HEK293 (cell line): ENCODE measurements around the gene DGCR2.
A peak's percentile ranks its signal among the peaks of the same experiment; 100 is the strongest.

Experiments used
- CTCF ChIA-PET: fragments of 350-600 bp; formaldehyde crosslinking; extraction: SDS; loops from one replicate; lab custom pipeline; 2021; ENCODE audit warnings: antibody characterized with exemption; lab: Yijun Ruan, JAX
- POLR2A ChIA-PET: fragments of 300-600 bp; formaldehyde crosslinking; extraction: SDS; loops from one replicate; lab custom pipeline; 2020; ENCODE audit warnings: antibody characterized with exemption, inconsistent platforms; lab: Yijun Ruan, JAX
- H3K27ac ChIP-seq: fragments of 200-500 bp; sonication (Bioruptor generic); 2 replicates; pipeline ENCODE4 v1.5.1; 2014; ENCODE audit warnings: low read depth, low read length, control low read depth, inconsistent platforms; ENCODE audit errors: extremely low read depth
- H3K36me3 ChIP-seq, 2 experiments: fragments of 200-500 bp in 1 of 2; sonication (Bioruptor generic) in 1 of 2; 1 replicate in 1 of 2; 2 replicates in 1 of 2; pipeline ENCODE4 v1.5.1; 2014 to 2017; ENCODE audit warnings: inconsistent platforms in 2 of 2, low read length in 2 of 2; ENCODE audit not compliant: control insufficient read depth in 2 of 2, insufficient read depth in 1 of 2
- H3K4me1 ChIP-seq: fragments of 200-500 bp; sonication (Bioruptor generic); 2 replicates; pipeline ENCODE4 v1.5.1; 2014; ENCODE audit warnings: mild to moderate bottlenecking, low read length, inconsistent platforms; ENCODE audit not compliant: control insufficient read depth, insufficient read depth
- H3K4me3 ChIP-seq: 2 replicates; pipeline ENCODE4 v1.5.1; 2011; ENCODE audit warnings: low read depth, mild to moderate bottlenecking, control low read depth, low read length, moderate library complexity
- H3K9me3 ChIP-seq: fragments of 200-500 bp; sonication (Bioruptor generic); 2 replicates; pipeline ENCODE4 v1.5.1; 2014; ENCODE audit warnings: low read depth, low read length, inconsistent platforms; ENCODE audit not compliant: control insufficient read depth, insufficient read depth
- CTCF ChIP-seq: fragments of 450-650 bp; formaldehyde crosslinking; IDR thresholded peaks from 2 replicates; pipeline ENCODE4 v1.5.1; 2016; ENCODE audit warnings: missing biosample characterization, missing genetic modification characterization
- EGR2 ChIP-seq: fragments of 450-650 bp; formaldehyde crosslinking; IDR thresholded peaks from 2 replicates; pipeline ENCODE4 v1.5.1; 2016; ENCODE audit warnings: low read depth, missing biosample characterization, missing genetic modification characterization
- MEIS1 ChIP-seq: sonication (generic); formaldehyde crosslinking; IDR thresholded peaks from 2 replicates; pipeline ENCODE4 v1.8.1; 2022; ENCODE audit warnings: missing genetic modification reagents, mild to moderate bottlenecking, borderline replicate concordance
- PRDM1 ChIP-seq: fragments of 450-650 bp; formaldehyde crosslinking; IDR thresholded peaks from 2 replicates; pipeline ENCODE4; 2016; ENCODE audit warnings: missing biosample characterization, missing genetic modification characterization
- PRDM10 ChIP-seq: fragments of 450-650 bp; formaldehyde crosslinking; IDR thresholded peaks from 2 replicates; pipeline ENCODE4 v1.5.1; 2016; ENCODE audit warnings: missing biosample characterization, missing genetic modification characterization
- ZBTB8A ChIP-seq: fragments of 450-650 bp; formaldehyde crosslinking; IDR thresholded peaks from 2 replicates; pipeline ENCODE4 v1.5.1; 2016; ENCODE audit warnings: missing biosample characterization, missing genetic modification characterization
- ZNF121 ChIP-seq: fragments of 450-650 bp; formaldehyde crosslinking; IDR thresholded peaks from 2 replicates; pipeline ENCODE4 v1.5.1; 2016; ENCODE audit warnings: missing biosample characterization, missing genetic modification characterization
- ZNF155 ChIP-seq: fragments of 450-650 bp; formaldehyde crosslinking; IDR thresholded peaks from 2 replicates; pipeline ENCODE4 v1.5.1; 2016; ENCODE audit warnings: missing biosample characterization, missing genetic modification characterization
- ZNF16 ChIP-seq: fragments of 450-650 bp; formaldehyde crosslinking; IDR thresholded peaks from 2 replicates; pipeline ENCODE4 v1.5.1; 2016; ENCODE audit warnings: low read depth, missing biosample characterization, missing genetic modification characterization
- ZNF184 ChIP-seq: fragments of 450-650 bp; IDR thresholded peaks from 2 replicates; pipeline ENCODE4 v1.5.1; 2018; ENCODE audit warnings: missing biosample characterization, mild to moderate bottlenecking, missing genetic modification characterization
- ZNF2 ChIP-seq: fragments of 450-650 bp; formaldehyde crosslinking; IDR thresholded peaks from 2 replicates; pipeline ENCODE4 v1.5.1; 2016; ENCODE audit warnings: missing biosample characterization, missing genetic modification characterization
- ZNF211 ChIP-seq: fragments of 450-650 bp; formaldehyde crosslinking; IDR thresholded peaks from 2 replicates; pipeline ENCODE4 v1.5.1; 2016; ENCODE audit warnings: low read depth, missing biosample characterization, missing genetic modification characterization
- ZNF416 ChIP-seq: fragments of 450-650 bp; formaldehyde crosslinking; IDR thresholded peaks from 2 replicates; pipeline ENCODE4 v1.5.1; 2016; ENCODE audit warnings: missing biosample characterization, missing genetic modification characterization
- ZNF473 ChIP-seq: fragments of 450-650 bp; formaldehyde crosslinking; IDR thresholded peaks from 2 replicates; pipeline ENCODE4 v1.5.1; 2017; ENCODE audit warnings: missing biosample characterization, missing genetic modification characterization
- ZNF654 ChIP-seq: fragments of 450-650 bp; formaldehyde crosslinking; IDR thresholded peaks from 2 replicates; pipeline ENCODE4 v1.5.1; 2016; ENCODE audit warnings: low read depth, missing biosample characterization, missing genetic modification characterization
- ZNF830 ChIP-seq: fragments of 450-650 bp; IDR thresholded peaks from 2 replicates; pipeline ENCODE4 v1.5.0; 2018; ENCODE audit warnings: missing biosample characterization, missing genetic modification characterization, low read depth, mild to moderate bottlenecking, moderate library complexity

DGCR2 gene

GRCh38 chr22:19106886-19107729 is 15.1 kb downstream of the DGCR2 start:
- Histone ChIP-seq H3K9me3 (no peaks in the 10 kb centered on the region), H3K4me3 (no peak overlapping the region), H3K27ac (no peak overlapping the region), H3K4me1 (peaks cover 13% of the 10 kb centered on the region), H3K36me3 (peaks cover 0 to 10% of the 10 kb centered on the region in 2 experiments; a peak in 2 of 3 replicates)
- TF ChIP-seq ZNF211 (no peak), ZNF473 (tag by site-specific recombination) (no peak), ZNF830 (tag by site-specific recombination) (no peak), ZNF121 (tag by site-specific recombination) (no peak), PRDM10 (tag by site-specific recombination) (0 out of 2 replicates have a peak, but pooled peaks have one; percentile 13), ZNF184 (tag by site-specific recombination) (no peak), EGR2 (no peak), PRDM1 (tag by site-specific recombination) (0 out of 2 replicates have a peak, but pooled peaks have one; percentile 5), ZNF16 (tag by site-specific recombination) (no peak), ZNF416 (tag by site-specific recombination) (no peak), ZBTB8A (tag by site-specific recombination) (no peak), ZNF155 (tag by site-specific recombination) (no peak), CTCF (tag by site-specific recombination) (no peak)
- ChIA-PET POLR2A (no interaction called here), CTCF (interaction anchor here (0.7 to 2.2 kb wide), 5 partner anchors 8 to 358 kb away, joined by 3 to 7 read pairs (median 3); partner anchors contain the start of genes ESS2 and SLC25A1)

GRCh38 chr22:19105867-19106802 is 16.1 kb downstream of the DGCR2 start:
- CTCF ChIA-PET, result interaction anchor here (0.5 to 2.2 kb wide), 5 partner anchors 9 to 359 kb away, joined by 3 to 7 read pairs (median 4); no protein-coding TSS in a partner anchor
- no peaks in the 10 kb centered on the region for H3K9me3 ChIP-seq
- H3K4me1 ChIP-seq, result peaks cover 13% of the 10 kb centered on the region
- no peak overlapping the region for H3K4me3 ChIP-seq
- TF ChIP-seq ZNF2 (tag by site-specific recombination), result no peak
- TF ChIP-seq ZNF654 (tag by site-specific recombination), result peak; percentile 27; the same call in 1 of the 2 replicates
- TF ChIP-seq MEIS1, result no peak
- no peak overlapping the region for H3K27ac ChIP-seq
- POLR2A ChIA-PET, result no interaction called here
- H3K36me3 ChIP-seq, result peaks cover 0 to 10% of the 10 kb centered on the region in 2 experiments; a peak in 2 of 3 replicates
